HG03097 (cell line): ENCODE measurements around the gene ATP9B.
"Not testable (repeated sequence)": the region's sequence is repeated elsewhere in the genome, so short reads cannot be mapped to it uniquely, and the experiment has no call there.

Experiments used
- ATAC-seq: cut with Tn5 transposase; IDR thresholded peaks from one replicate; pipeline ENCODE4 v1.9.1; 2021; ENCODE audit not compliant: unreplicated experiment, low FRiP score

The ATP9B gene

GRCh38 chr18:79123948-79124347, 54.8 kb downstream of the ATP9B start:
- no peak for ATAC-seq

GRCh38 chr18:79129120-79129519, 59.9 kb downstream of the ATP9B start:
- ATAC-seq = no peak

GRCh38 chr18:79133724-79134123, 64.5 kb downstream of the ATP9B start:
- no peak for ATAC-seq

GRCh38 chr18:79135924-79136323, 66.7 kb downstream of the ATP9B start:
- no peak for ATAC-seq

GRCh38 chr18:79136742-79137141, 67.5 kb downstream of the ATP9B start:
- no peak for ATAC-seq

- ATAC-seq = no peak
Observed at GRCh38 chr18:79139206-79139605, 70.0 kb downstream of the ATP9B start.

- ATAC-seq = no peak
Observed at GRCh38 chr18:79147014-79147413, 77.8 kb downstream of the ATP9B start.

- ATAC-seq = no peak
Observed at GRCh38 chr18:79151191-79151590, 82.0 kb downstream of the ATP9B start.

- ATAC-seq = no peak
Observed at GRCh38 chr18:79156327-79156726, 87.1 kb downstream of the ATP9B start.

- no peak for ATAC-seq
Observed at GRCh38 chr18:79164706-79165105, 95.5 kb downstream of the ATP9B start.

- ATAC-seq = no peak
Observed at GRCh38 chr18:79166702-79167101, 97.5 kb downstream of the ATP9B start.

GRCh38 chr18:79167526-79168190, 98.5 kb downstream of the ATP9B start:
- ATAC-seq = no peak

- no peak for ATAC-seq
Observed at GRCh38 chr18:79169958-79170555, 100.9 kb downstream of the ATP9B start.

- not testable (repeated sequence) for ATAC-seq
Observed at GRCh38 chr18:79172331-79172730, 103.1 kb downstream of the ATP9B start.

GRCh38 chr18:79173742-79174141, 104.5 kb downstream of the ATP9B start:
- ATAC-seq = no peak

- no peak for ATAC-seq
Observed at GRCh38 chr18:79178113-79178531, 108.9 kb downstream of the ATP9B start.

- no peak for ATAC-seq
Observed at GRCh38 chr18:79182047-79182713, 113.0 kb downstream of the ATP9B start.

GRCh38 chr18:79185648-79186047, 116.5 kb downstream of the ATP9B start:
- no peak for ATAC-seq

GRCh38 chr18:79186649-79187048, 117.5 kb downstream of the ATP9B start:
- ATAC-seq = no peak

- no peak for ATAC-seq
Observed at GRCh38 chr18:79187532-79188277, 118.5 kb downstream of the ATP9B start.

GRCh38 chr18:79191418-79191817, 122.2 kb downstream of the ATP9B start:
- ATAC-seq = no peak
